ENCODE results near the gene C1orf21.

DNA sequence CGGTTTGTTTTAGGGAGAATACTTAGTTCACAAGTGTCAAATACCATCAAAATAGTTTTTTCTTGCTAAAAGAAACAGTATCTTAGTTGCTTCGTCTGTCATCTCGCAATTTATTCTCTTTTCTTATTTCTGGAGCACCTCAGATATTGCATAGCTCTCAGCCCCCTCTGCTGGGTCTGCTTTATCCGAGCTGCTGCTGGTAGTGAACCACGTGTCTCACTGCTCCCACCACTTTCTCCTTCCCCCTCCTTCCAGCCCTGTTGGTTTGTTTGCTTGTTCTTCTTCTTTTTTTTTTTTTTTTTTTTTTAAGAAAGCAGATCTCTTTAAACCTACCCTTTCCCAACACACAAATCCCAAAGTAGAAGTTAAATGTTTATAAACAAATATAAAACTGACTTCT is 197.0 kb downstream of the C1orf21 start:
- no peak for TF ChIP-seq POLR2AphosphoS5 (IDR thresholded peaks at IDR 0.05; ENCODE audit: borderline replicate concordance, low read depth, low read length)
- no peak for TF ChIP-seq EZH2 (IDR thresholded peaks at IDR 0.05)
